GM10266 (cell line): ENCODE measurements around the gene LDLRAD2.

Experiments used
- DNase-seq: peaks from one replicate; pipeline ENCODE4 v3.0.0; 2012; ENCODE audit errors: extremely low spot score
- TF ChIP-seq, protein P1 (sequence below): IDR thresholded peaks from 2 replicates; pipeline ENCODE4 v1.5.1; 2012; ENCODE audit warnings: mild to moderate bottlenecking, low read depth; ENCODE audit not compliant: control insufficient read depth, insufficient read depth; ENCODE audit errors: missing control alignments

The LDLRAD2 gene

DNA sequence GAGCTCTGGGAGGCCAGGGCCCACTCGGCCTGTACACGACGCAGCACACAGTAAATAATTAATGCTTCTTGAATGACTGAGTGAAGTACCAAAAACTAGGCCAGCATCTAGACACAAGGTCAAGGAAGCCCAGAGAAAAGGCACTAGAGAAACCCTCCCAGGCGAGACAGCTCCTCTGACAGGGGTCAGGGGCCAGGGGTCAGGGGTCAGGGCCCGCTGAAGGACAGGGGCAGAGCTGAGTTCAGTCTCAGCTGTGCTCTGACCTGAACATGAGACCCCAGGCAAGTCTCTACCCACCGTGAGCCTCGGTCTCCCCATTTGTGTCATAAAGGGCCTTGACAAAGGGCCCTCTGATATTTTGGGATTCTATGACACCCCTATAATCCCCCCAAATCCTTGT is 56.4 kb downstream of the LDLRAD2 start:
- no peak for DNase-seq
- TF ChIP-seq, protein P1, sequence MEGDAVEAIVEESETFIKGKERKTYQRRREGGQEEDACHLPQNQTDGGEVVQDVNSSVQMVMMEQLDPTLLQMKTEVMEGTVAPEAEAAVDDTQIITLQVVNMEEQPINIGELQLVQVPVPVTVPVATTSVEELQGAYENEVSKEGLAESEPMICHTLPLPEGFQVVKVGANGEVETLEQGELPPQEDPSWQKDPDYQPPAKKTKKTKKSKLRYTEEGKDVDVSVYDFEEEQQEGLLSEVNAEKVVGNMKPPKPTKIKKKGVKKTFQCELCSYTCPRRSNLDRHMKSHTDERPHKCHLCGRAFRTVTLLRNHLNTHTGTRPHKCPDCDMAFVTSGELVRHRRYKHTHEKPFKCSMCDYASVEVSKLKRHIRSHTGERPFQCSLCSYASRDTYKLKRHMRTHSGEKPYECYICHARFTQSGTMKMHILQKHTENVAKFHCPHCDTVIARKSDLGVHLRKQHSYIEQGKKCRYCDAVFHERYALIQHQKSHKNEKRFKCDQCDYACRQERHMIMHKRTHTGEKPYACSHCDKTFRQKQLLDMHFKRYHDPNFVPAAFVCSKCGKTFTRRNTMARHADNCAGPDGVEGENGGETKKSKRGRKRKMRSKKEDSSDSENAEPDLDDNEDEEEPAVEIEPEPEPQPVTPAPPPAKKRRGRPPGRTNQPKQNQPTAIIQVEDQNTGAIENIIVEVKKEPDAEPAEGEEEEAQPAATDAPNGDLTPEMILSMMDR = no peak

- no peak for DNase-seq
- TF ChIP-seq, protein P1 = no peak
Measured at GRCh38 chr1:21868941-21869454, 56.9 kb downstream of the LDLRAD2 start.

- no peak for DNase-seq
- TF ChIP-seq, protein P1 = no peak
Measured at GRCh38 chr1:21869620-21870121, 57.6 kb downstream of the LDLRAD2 start.

GRCh38 chr1:21870611-21871010 is 58.5 kb downstream of the LDLRAD2 start:
- TF ChIP-seq, protein P1 = no peak

GRCh38 chr1:21871943-21872342 is 59.9 kb downstream of the LDLRAD2 start:
- no peak for DNase-seq
- TF ChIP-seq, protein P1 = no peak

More at GRCh38 chr1:21870611-21871010, 58.5 kb downstream of the LDLRAD2 start:
- no peak for DNase-seq

- DNase-seq = no peak
- TF ChIP-seq, protein P1 = no peak
Measured at GRCh38 chr1:21872445-21873079, 60.5 kb downstream of the LDLRAD2 start.

- no peak for DNase-seq
- TF ChIP-seq, protein P1 = no peak
Measured at GRCh38 chr1:21873174-21873573, 61.1 kb downstream of the LDLRAD2 start.
